ENCODE data around the gene DKKL1. TPM values are rescaled to one million over a fixed set of nuclear protein-coding genes. Genes with fewer than 3 reads are reported as not detected.
A peak's percentile ranks its signal among the peaks of the same experiment; 100 is the strongest.

Gene DKKL1
- total and polyA plus RNA-seq, 7 experiments from 2014 or later, result not detected

DNA sequence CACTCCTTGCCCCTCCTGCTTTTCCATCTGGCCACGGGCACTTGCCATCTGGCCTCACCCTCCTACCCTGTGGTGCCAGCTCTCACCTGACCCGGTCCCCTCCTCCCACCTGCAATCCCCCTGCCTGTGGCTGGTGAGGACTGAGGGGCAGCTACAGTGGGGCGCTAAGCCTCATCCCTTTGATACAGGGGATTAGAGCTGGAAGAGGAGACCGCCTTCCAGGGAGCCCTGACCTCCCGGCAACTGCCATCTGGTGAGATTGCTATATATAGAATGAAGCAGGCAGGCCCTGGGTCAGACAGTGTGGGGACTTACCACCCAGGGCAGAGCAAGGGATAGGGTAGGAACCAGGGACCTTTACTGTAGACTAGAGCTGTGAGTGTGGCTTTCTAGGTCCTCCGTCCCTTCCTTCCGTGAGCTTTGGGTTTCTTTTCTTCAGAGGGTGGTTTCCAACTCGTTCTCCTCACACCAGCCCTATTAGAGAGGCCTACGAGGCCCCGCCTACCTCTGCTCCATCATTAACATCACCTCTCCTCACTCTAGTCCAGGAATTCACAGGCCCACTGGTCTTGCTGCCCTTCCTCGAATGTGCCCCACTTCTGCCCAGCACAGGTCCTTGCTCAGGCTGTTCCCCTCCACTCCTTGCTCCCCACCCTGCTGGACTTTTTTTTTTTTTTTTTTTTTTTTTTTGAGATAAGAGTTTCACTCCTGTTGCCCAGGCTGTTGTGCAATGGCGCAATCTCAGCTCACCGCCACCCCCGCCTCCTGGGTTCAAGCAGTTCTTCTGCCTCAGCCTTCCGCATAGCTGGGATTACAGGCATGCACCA, 32.1 kb downstream of the DKKL1 start:
- DNase-seq (no peak), ATAC-seq (no peak)
- Mint-ChIP-seq H3K27me3 (peaks cover 0 to 6% (median 3%) of the 10 kb centered on the region in 5 donors), H3K27ac (no peak overlapping the region), H3K4me1 (peaks cover 19 to 37% (median 30%) of the 10 kb centered on the region in 7 donors), H3K4me3 (no peak overlapping the region), H3K9me3 (peaks cover 0 to 4% (median 0%) of the 10 kb centered on the region in 11 donors), H3K36me3 (no peaks in the 10 kb centered on the region)
- Histone ChIP-seq H3K4me3 (ENCODE audit: low read length) (no peak overlapping the region), H3K4me1 (ENCODE audit: control insufficient read depth in 2 of 2, insufficient read depth in 2 of 2, low read length in 2 of 2) (peaks cover 6 to 27% of the 10 kb centered on the region in 2 donors), H3K27me3 (ENCODE audit: control insufficient read depth in 2 of 2, insufficient read depth in 2 of 2, low read length in 2 of 2) (no peaks in the 10 kb centered on the region), H3K9me3 (ENCODE audit: control insufficient read depth in 2 of 3, low read length in 3 of 3) (no peaks in the 10 kb centered on the region), H3K36me3 (ENCODE audit: control insufficient read depth in 2 of 3, insufficient read depth in 3 of 3, low read length in 3 of 3) (no peaks in the 10 kb centered on the region), H3K27ac (ENCODE audit: low read depth, low read length) (no peak overlapping the region)
- ChIA-PET CTCF (interaction anchor here (0.7 to 0.8 kb wide), 2 partner anchors 75 to 344 kb away, joined by 3 to 4 read pairs; no protein-coding TSS in a partner anchor), POLR2A (interaction anchor here (0.7 to 0.8 kb wide), 2 partner anchors 16 to 47 kb away, joined by 3 to 4 read pairs; no protein-coding TSS in a partner anchor)
- intact Hi-C loops (cut with micrococcal nuclease), result no loop called here

DNA sequence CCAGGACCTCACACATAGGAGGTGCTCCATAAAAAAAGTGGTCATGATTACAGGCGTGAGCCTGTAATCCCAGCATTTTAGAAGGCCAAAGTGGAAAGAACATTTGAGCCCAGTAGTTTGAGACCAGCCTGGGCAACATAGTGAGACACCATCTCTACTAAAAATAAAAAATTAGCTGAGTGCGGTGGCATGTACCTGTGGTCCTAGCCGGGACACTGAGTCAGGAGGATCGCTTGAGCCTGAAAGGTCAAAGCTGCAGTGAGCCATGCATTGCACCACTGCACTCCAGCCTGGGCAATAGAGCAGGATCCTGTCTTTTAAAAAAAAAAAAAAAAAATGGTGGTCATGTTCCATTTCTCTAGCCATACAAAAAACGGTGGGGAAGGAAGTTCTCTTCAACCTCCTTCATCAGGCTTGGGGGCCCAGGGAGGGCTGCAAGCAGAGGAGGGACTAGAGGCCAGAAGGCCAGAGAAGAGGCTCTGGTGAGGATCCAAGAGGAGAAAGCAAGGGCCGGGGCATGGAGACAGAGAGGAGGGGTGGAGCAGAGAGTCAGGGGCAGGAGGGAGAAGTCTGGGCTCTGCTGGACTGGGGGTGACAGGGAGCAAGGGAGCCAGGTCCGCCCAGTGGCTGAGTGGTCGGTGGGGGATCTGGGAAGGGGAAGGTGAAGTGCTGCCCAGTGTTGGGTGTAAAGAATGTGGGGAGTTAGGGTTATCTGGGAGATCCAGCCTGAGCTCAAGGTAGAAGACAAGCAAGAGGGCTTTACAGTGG, 33.2 kb downstream of the DKKL1 start:
- H3K9me3 ChIP-seq (ENCODE audit: control insufficient read depth in 2 of 3, low read length in 3 of 3), result no peaks in the 10 kb centered on the region
- POLR2A ChIA-PET, result interaction anchor here (1.2 kb wide), 1 partner anchor 14 kb away, joined by 6 read pairs; no protein-coding TSS in a partner anchor
- intact Hi-C loops (cut with micrococcal nuclease), result no loop called here
- DNase-seq, result no peak
- H3K4me1 Mint-ChIP-seq, result peaks cover 18 to 31% (median 25%) of the 10 kb centered on the region in 7 donors
- no peaks in the 10 kb centered on the region for H3K27me3 ChIP-seq (ENCODE audit: control insufficient read depth in 2 of 2, insufficient read depth in 2 of 2, low read length in 2 of 2)
- no peaks in the 10 kb centered on the region for H3K36me3 Mint-ChIP-seq
- H3K4me1 ChIP-seq (ENCODE audit: control insufficient read depth in 2 of 2, insufficient read depth in 2 of 2, low read length in 2 of 2), result peaks cover under 1 to 22% of the 10 kb centered on the region in 2 donors
- H3K27ac ChIP-seq (ENCODE audit: low read depth, low read length), result no peak overlapping the region
- peaks cover 0 to 3% (median 1%) of the 10 kb centered on the region in 5 donors for H3K27me3 Mint-ChIP-seq
- H3K27ac Mint-ChIP-seq, result peak overlapping the region in 1 of 9 donors; percentile 36
- H3K36me3 ChIP-seq (ENCODE audit: control insufficient read depth in 2 of 3, insufficient read depth in 3 of 3, low read length in 3 of 3), result no peaks in the 10 kb centered on the region
- H3K9me3 Mint-ChIP-seq, result peaks cover 0 to 4% (median 0%) of the 10 kb centered on the region in 11 donors
- CTCF ChIA-PET, result interaction anchor here (0.7 kb wide), 1 partner anchor 343 kb away, joined by 4 read pairs; no protein-coding TSS in a partner anchor
- ATAC-seq, result no peak
- peak overlapping the region in 2 of 10 donors; percentile 63 to 72 for H3K4me3 Mint-ChIP-seq
- no peak overlapping the region for H3K4me3 ChIP-seq (ENCODE audit: low read length)

DNA sequence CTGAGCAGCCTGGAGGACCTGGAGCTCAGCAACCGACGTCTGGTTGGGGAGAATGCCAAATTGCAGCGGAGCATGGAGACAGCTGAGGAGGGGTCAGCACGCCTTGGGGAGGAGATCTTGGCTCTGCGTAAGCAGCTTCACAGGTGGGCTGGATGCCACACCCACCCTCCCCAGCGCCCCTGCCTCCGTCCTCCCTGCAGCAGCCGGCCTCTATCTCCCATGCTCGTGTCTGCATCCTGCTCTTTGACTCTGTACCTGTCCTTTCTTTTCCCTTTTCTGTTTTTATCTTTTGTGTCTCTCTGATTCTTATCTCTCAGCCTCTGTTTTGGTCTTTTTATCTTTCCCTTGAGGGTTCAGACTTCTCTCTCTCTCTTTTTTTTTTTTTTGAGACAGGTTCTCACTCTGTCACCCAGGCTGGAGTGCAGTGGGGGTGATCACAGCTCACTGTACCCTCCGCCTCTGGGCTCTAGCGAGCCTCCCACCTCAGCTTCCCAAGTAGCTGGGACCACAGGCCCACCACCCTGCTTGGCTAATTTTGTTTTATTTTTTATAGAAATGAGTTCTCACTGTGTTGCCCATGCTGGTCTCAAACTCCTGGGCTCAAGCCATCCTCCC, 34.4 kb downstream of the DKKL1 start:
- Mint-ChIP-seq H3K9me3 (peaks cover 0 to 4% (median 0%) of the 10 kb centered on the region in 11 donors), H3K4me1 (peaks cover 14 to 28% (median 23%) of the 10 kb centered on the region in 7 donors), H3K4me3 (peak overlapping the region in 8 of 10 donors; percentile 29 to 76 (median 53)), H3K36me3 (no peaks in the 10 kb centered on the region), H3K27ac (peak overlapping the region in 7 of 9 donors; percentile 36 to 86 (median 70)), H3K27me3 (no peaks in the 10 kb centered on the region)
- Histone ChIP-seq H3K36me3 (ENCODE audit: control insufficient read depth in 2 of 3, insufficient read depth in 3 of 3, low read length in 3 of 3) (no peaks in the 10 kb centered on the region), H3K4me3 (ENCODE audit: low read length) (no peak overlapping the region), H3K27ac (ENCODE audit: low read depth, low read length) (no peak overlapping the region), H3K4me1 (ENCODE audit: control insufficient read depth in 2 of 2, insufficient read depth in 2 of 2, low read length in 2 of 2) (peaks cover 0 to 20% of the 10 kb centered on the region in 2 donors), H3K27me3 (ENCODE audit: control insufficient read depth in 2 of 2, insufficient read depth in 2 of 2, low read length in 2 of 2) (no peaks in the 10 kb centered on the region), H3K9me3 (ENCODE audit: control insufficient read depth in 2 of 3, low read length in 3 of 3) (no peaks in the 10 kb centered on the region)
- peak; percentile 46 for ATAC-seq
- ChIA-PET POLR2A (interaction anchor here (1.1 to 1.2 kb wide), 3 partner anchors 13 to 47 kb away, joined by 3 to 6 read pairs (median 3); no protein-coding TSS in a partner anchor), CTCF (interaction anchor here (0.6 kb wide), 1 partner anchor 15 kb away, joined by 3 read pairs; no protein-coding TSS in a partner anchor)
- intact Hi-C loops (cut with micrococcal nuclease), result no loop called here
- peak in 2 of 9 donors; percentile 12 to 28 for DNase-seq

DNA sequence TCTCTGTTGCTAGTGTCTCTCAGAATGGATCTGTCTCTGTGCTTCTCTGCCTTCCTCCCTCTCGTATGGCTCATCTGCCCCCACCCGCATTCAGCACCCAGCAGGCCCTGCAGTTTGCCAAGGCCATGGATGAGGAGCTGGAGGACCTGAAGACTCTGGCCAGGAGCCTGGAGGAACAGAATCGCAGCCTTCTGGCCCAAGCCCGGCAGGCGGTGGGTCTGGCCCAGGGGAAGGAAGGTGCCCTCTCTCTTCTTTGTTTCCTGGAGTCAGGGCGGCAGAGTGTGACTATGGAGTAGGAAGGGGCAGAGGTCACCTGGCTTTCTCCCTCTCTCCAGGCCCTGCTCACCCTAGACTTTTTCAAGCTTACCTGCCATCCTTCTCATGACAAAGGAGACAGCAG, 35.3 kb downstream of the DKKL1 start:
- Mint-ChIP-seq H3K9me3 (peaks cover 0 to 4% (median 0%) of the 10 kb centered on the region in 11 donors), H3K36me3 (no peaks in the 10 kb centered on the region), H3K4me1 (peaks cover 14 to 35% (median 23%) of the 10 kb centered on the region in 7 donors), H3K27me3 (no peaks in the 10 kb centered on the region), H3K27ac (peak overlapping the region in 5 of 9 donors; percentile 5 to 70 (median 49)), H3K4me3 (peak overlapping the region in 8 of 10 donors; percentile 0 to 76 (median 53))
- H3K27ac ChIP-seq (ENCODE audit: low read depth, low read length), result no peak overlapping the region
- CTCF ChIA-PET, result no interaction called here
- peaks cover 0 to 20% of the 10 kb centered on the region in 2 donors for H3K4me1 ChIP-seq (ENCODE audit: control insufficient read depth in 2 of 2, insufficient read depth in 2 of 2, low read length in 2 of 2)
- H3K27me3 ChIP-seq (ENCODE audit: control insufficient read depth in 2 of 2, insufficient read depth in 2 of 2, low read length in 2 of 2), result no peaks in the 10 kb centered on the region
- DNase-seq (no peak), ATAC-seq (no peak)
- H3K4me3 ChIP-seq (ENCODE audit: low read length), result no peak overlapping the region
- POLR2A ChIA-PET, result interaction anchor here (1.1 kb wide), 1 partner anchor 46 kb away, joined by 3 read pairs; no protein-coding TSS in a partner anchor
- H3K9me3 ChIP-seq (ENCODE audit: control insufficient read depth in 2 of 3, low read length in 3 of 3), result no peaks in the 10 kb centered on the region
- H3K36me3 ChIP-seq (ENCODE audit: control insufficient read depth in 2 of 3, insufficient read depth in 3 of 3, low read length in 3 of 3), result no peaks in the 10 kb centered on the region
- intact Hi-C loops (cut with micrococcal nuclease), result no loop called here

DNA sequence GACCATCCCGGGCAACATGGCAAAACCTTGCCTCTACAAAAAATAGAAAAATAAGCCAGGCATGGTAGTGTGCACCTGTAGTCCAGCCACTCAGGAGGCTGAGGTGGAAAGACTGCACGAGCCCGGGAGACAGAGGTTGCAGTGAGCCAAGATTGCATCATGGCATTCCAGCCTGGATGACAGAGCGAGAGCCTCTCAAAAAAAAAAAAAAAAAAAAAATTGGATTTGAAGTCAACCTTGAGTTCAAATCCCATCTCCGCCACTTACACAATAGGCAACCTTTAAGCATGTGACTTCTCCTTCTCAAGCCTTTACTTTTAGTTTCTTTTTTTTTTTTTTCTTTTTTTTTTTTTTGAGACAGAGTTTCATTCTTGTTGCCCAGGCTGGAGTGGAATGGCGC, 36.4 kb downstream of the DKKL1 start:
- Mint-ChIP-seq H3K27me3 (no peaks in the 10 kb centered on the region), H3K36me3 (no peaks in the 10 kb centered on the region), H3K9me3 (peaks cover 0 to 4% (median 0%) of the 10 kb centered on the region in 11 donors), H3K4me3 (no peak overlapping the region), H3K27ac (no peak overlapping the region), H3K4me1 (peaks cover 14 to 46% (median 23%) of the 10 kb centered on the region in 7 donors)
- ChIA-PET POLR2A (no interaction called here), CTCF (interaction anchor here (1.0 kb wide), 1 partner anchor 9 kb away, joined by 3 read pairs; no protein-coding TSS in a partner anchor)
- ATAC-seq (no peak), DNase-seq (no peak)
- H3K27me3 ChIP-seq (ENCODE audit: control insufficient read depth in 2 of 2, insufficient read depth in 2 of 2, low read length in 2 of 2), result no peaks in the 10 kb centered on the region
- H3K27ac ChIP-seq (ENCODE audit: low read depth, low read length), result no peak overlapping the region
- no peaks in the 10 kb centered on the region for H3K9me3 ChIP-seq (ENCODE audit: control insufficient read depth in 2 of 3, low read length in 3 of 3)
- no peaks in the 10 kb centered on the region for H3K36me3 ChIP-seq (ENCODE audit: control insufficient read depth in 2 of 3, insufficient read depth in 3 of 3, low read length in 3 of 3)
- no peak overlapping the region for H3K4me3 ChIP-seq (ENCODE audit: low read length)
- H3K4me1 ChIP-seq (ENCODE audit: control insufficient read depth in 2 of 2, insufficient read depth in 2 of 2, low read length in 2 of 2), result peaks cover 0 to 20% of the 10 kb centered on the region in 2 donors
- intact Hi-C loops (cut with micrococcal nuclease), result no loop called here
